ENCODE results near the gene CLDN1.
A peak's percentile ranks its signal among the peaks of the same experiment; 100 is the strongest.

- TF ChIP-seq CTCF (IDR thresholded peaks at IDR 0.05) (peak; percentile 79 to 98 (median 95)), POLR2A (IDR thresholded peaks at IDR 0.05) (peak; percentile 57 to 93)
These were observed at the start of gene CLDN1 for GRCh38 chr3:190321789-190322603.
